Smooth muscle cell (in vitro differentiated cells): ENCODE results near the gene TBC1D1. TPM values are rescaled to one million over a fixed set of nuclear protein-coding genes. Genes with fewer than 3 reads are reported as not detected.

Experiments used
- DNase-seq: peaks from one replicate; lab custom pipeline; 2025; ENCODE audit not compliant: unreplicated experiment; lab: John Stamatoyannopoulos, UW
- H2AFZ ChIP-seq: fragments of 200-600 bp; sonication (generic); 2 replicates; pipeline ENCODE4 v1.6.0; 2016; ENCODE audit warnings: antibody characterized with exemption, low read depth, mild to moderate bottlenecking
- H3F3A ChIP-seq: fragments of 200-600 bp; sonication (generic); 2 replicates; pipeline ENCODE4 v1.6.0; 2017; ENCODE audit warnings: antibody characterized with exemption, low read depth
- H3K27ac ChIP-seq: fragments of 200-600 bp; sonication (generic); 2 replicates; pipeline ENCODE4 v1.5.1; 2016; ENCODE audit warnings: low read depth, mild to moderate bottlenecking
- H3K27me3 ChIP-seq: fragments of 200-600 bp; sonication (generic); 2 replicates; pipeline ENCODE4 v1.6.1; 2016; ENCODE audit warnings: low read depth, mild to moderate bottlenecking
- H3K36me3 ChIP-seq: fragments of 200-600 bp; sonication (generic); 2 replicates; pipeline ENCODE4 v1.5.1; 2016; ENCODE audit warnings: low read depth
- H3K4me1 ChIP-seq: fragments of 200-600 bp; sonication (generic); 2 replicates; pipeline ENCODE4 v1.5.1; 2016; ENCODE audit warnings: low read depth
- H3K4me2 ChIP-seq: fragments of 200-600 bp; sonication (generic); 2 replicates; pipeline ENCODE4 v1.6.0; 2016; ENCODE audit warnings: mild to moderate bottlenecking
- H3K4me3 ChIP-seq: fragments of 200-600 bp; sonication (generic); 2 replicates; pipeline ENCODE4 v1.5.1; 2016; ENCODE audit warnings: mild to moderate bottlenecking
- H3K79me2 ChIP-seq: fragments of 200-600 bp; sonication (generic); 2 replicates; pipeline ENCODE4 v1.6.0; 2016; ENCODE audit warnings: low read depth, mild to moderate bottlenecking
- H3K9ac ChIP-seq: fragments of 200-600 bp; sonication (generic); 2 replicates; pipeline ENCODE4 v1.6.0; 2016; ENCODE audit warnings: low read depth
- H3K9me3 ChIP-seq: fragments of 200-600 bp; sonication (generic); replicated peaks from 2 replicates; pipeline ENCODE4 v1.5.1; 2016; ENCODE audit warnings: low read depth
- H4K20me1 ChIP-seq: fragments of 200-600 bp; sonication (generic); 2 replicates; pipeline ENCODE4 v1.6.0; 2016; ENCODE audit warnings: low read depth
- WGBS: methylation state at CpG from one replicate; pipeline ENCODE4 v1.1.7; 2016; ENCODE audit warnings: low lambda C conversion rate; 5-methylcytosine and 5-hydroxymethylcytosine counted together
- polyA plus RNA-seq: library from polyadenylated mRNA; unstranded; fragments of >200 nt; fragmentation: Nextera tagmentation; extraction: Ambion mirVana; gene quantifications from 2 replicates; pipeline ENCODE4 v1.2.1, GENCODE V29; 2016
- total RNA-seq: library from RNA; depleted of rRNA; stranded (reverse); fragments of >200 nt; gene quantifications from 2 replicates; pipeline ENCODE4 v1.2.3, GENCODE V29; 2014
- TF ChIP-seq, protein P1 (sequence below): fragments of 200-600 bp; sonication (generic); IDR thresholded peaks from 2 replicates; pipeline ENCODE4 v1.5.1; 2017; ENCODE audit warnings: borderline replicate concordance, mild to moderate bottlenecking, antibody characterized with exemption; ENCODE audit not compliant: insufficient read depth, poor library complexity, severe bottlenecking

TBC1D1 gene
- total and polyA plus RNA-seq, 2 experiments from 2014 or later, result 81.5 to 117 TPM

GRCh38 chr4:37989398-37990260 is 98.7 kb downstream of the TBC1D1 start:
- no peak overlapping the region for H2AFZ ChIP-seq
- H3K4me2 ChIP-seq, result no peak overlapping the region
- H3F3A ChIP-seq, result peaks cover 2% of the 10 kb centered on the region
- H3K4me3 ChIP-seq, result no peak overlapping the region
- H3K79me2 ChIP-seq, result peaks cover 74% of the 10 kb centered on the region
- H3K9ac ChIP-seq, result no peak overlapping the region
- peaks cover 54% of the 10 kb centered on the region for H4K20me1 ChIP-seq
- no peaks in the 10 kb centered on the region for H3K27me3 ChIP-seq
- 74% methylated on average over 8 of the region's 8 CpGs for WGBS
- DNase-seq, result no peak
- TF ChIP-seq, protein P1, sequence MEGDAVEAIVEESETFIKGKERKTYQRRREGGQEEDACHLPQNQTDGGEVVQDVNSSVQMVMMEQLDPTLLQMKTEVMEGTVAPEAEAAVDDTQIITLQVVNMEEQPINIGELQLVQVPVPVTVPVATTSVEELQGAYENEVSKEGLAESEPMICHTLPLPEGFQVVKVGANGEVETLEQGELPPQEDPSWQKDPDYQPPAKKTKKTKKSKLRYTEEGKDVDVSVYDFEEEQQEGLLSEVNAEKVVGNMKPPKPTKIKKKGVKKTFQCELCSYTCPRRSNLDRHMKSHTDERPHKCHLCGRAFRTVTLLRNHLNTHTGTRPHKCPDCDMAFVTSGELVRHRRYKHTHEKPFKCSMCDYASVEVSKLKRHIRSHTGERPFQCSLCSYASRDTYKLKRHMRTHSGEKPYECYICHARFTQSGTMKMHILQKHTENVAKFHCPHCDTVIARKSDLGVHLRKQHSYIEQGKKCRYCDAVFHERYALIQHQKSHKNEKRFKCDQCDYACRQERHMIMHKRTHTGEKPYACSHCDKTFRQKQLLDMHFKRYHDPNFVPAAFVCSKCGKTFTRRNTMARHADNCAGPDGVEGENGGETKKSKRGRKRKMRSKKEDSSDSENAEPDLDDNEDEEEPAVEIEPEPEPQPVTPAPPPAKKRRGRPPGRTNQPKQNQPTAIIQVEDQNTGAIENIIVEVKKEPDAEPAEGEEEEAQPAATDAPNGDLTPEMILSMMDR, result no peak
- H3K9me3 ChIP-seq, result no peaks in the 10 kb centered on the region
- no peaks in the 10 kb centered on the region for H3K36me3 ChIP-seq
- peaks cover 7% of the 10 kb centered on the region for H3K4me1 ChIP-seq
- H3K27ac ChIP-seq, result no peak overlapping the region

GRCh38 chr4:37990731-37991245 is 99.9 kb downstream of the TBC1D1 start:
- 68% methylated on average over 5 of the region's 5 CpGs for WGBS
- H4K20me1 ChIP-seq, result peaks cover 56% of the 10 kb centered on the region

GRCh38 chr4:37991623-37992410 is 100.9 kb downstream of the TBC1D1 start:
- Histone ChIP-seq H4K20me1 (peaks cover 58% of the 10 kb centered on the region), H3K4me1 (peaks cover 15% of the 10 kb centered on the region), H3K4me2 (no peak overlapping the region), H2AFZ (no peak overlapping the region), H3K27me3 (no peaks in the 10 kb centered on the region), H3K9ac (no peak overlapping the region), H3K79me2 (peaks cover 76% of the 10 kb centered on the region), H3K9me3 (no peaks in the 10 kb centered on the region), H3F3A (peaks cover 4% of the 10 kb centered on the region), H3K4me3 (no peak overlapping the region), H3K36me3 (no peaks in the 10 kb centered on the region), H3K27ac (no peak overlapping the region)
- DNase-seq, result no peak
- TF ChIP-seq, protein P1, result no peak
- WGBS, result 78% methylated on average over 8 of the region's 8 CpGs

More at GRCh38 chr4:37990731-37991245, 99.9 kb downstream of the TBC1D1 start:
- H2AFZ ChIP-seq, result no peak overlapping the region
- no peak for DNase-seq
- no peaks in the 10 kb centered on the region for H3K9me3 ChIP-seq
- H3K4me3 ChIP-seq, result no peak overlapping the region
- TF ChIP-seq, protein P1, result no peak
- H3K4me2 ChIP-seq, result no peak overlapping the region
- peaks cover 15% of the 10 kb centered on the region for H3K4me1 ChIP-seq
- H3K9ac ChIP-seq, result no peak overlapping the region
- H3K27ac ChIP-seq, result no peak overlapping the region
- H3K36me3 ChIP-seq, result no peaks in the 10 kb centered on the region
- peaks cover 74% of the 10 kb centered on the region for H3K79me2 ChIP-seq
- no peaks in the 10 kb centered on the region for H3K27me3 ChIP-seq
- peaks cover 4% of the 10 kb centered on the region for H3F3A ChIP-seq
